ENCODE data around the gene ARID4B. TPM values are rescaled to one million over a fixed set of nuclear protein-coding genes. Genes with fewer than 3 reads are reported as not detected.

ARID4B gene
- total and polyA plus RNA-seq, 2 donors from 2014 or later: 6.6 to 50.3 TPM

GRCh38 chr1:235213752-235214151 lies 114.2 kb downstream of the ARID4B start:
- TF ChIP-seq CTCF (IDR thresholded peaks at IDR 0.05; ENCODE audit: borderline replicate concordance, extremely low read depth, insufficient read depth): no peak
- FAIRE-seq (no peak), DNase-seq (no peak)
- H3K27me3 ChIP-seq (ENCODE audit: control insufficient read depth, insufficient read depth, low read length): no peaks in the 10 kb centered on the region
- no peak overlapping the region for H3K4me3 ChIP-seq (ENCODE audit: low read length in 3 of 3)
- no peak overlapping the region for H3K9ac ChIP-seq (ENCODE audit: low read length in 3 of 3)
- peaks cover 2 to 15% (median 7%) of the 10 kb centered on the region in 3 donors for H3K36me3 ChIP-seq (ENCODE audit: control insufficient read depth in 2 of 3, insufficient read depth in 3 of 3, low read length in 3 of 3)
- intact Hi-C loops (cut with DNase I): no loop called here
- no peaks in the 10 kb centered on the region for H3K4me1 ChIP-seq (ENCODE audit: control insufficient read depth in 2 of 3, insufficient read depth in 2 of 3, low read depth in 1 of 3, low read length in 3 of 3)
- no peaks in the 10 kb centered on the region for H3K9me3 ChIP-seq (ENCODE audit: control insufficient read depth in 2 of 3, insufficient read depth in 1 of 3, low read length in 3 of 3)
- H3K27ac ChIP-seq (ENCODE audit: low read depth in 2 of 2, low read length in 2 of 2): no peak overlapping the region

GRCh38 chr1:235211517-235211916 lies 116.5 kb downstream of the ARID4B start:
- TF ChIP-seq CTCF (IDR thresholded peaks at IDR 0.05; ENCODE audit: borderline replicate concordance, extremely low read depth, insufficient read depth): no peak
- Histone ChIP-seq H3K9me3 (ENCODE audit: control insufficient read depth in 2 of 3, insufficient read depth in 1 of 3, low read length in 3 of 3) (no peaks in the 10 kb centered on the region), H3K9ac (ENCODE audit: low read length in 3 of 3) (no peak overlapping the region), H3K27ac (ENCODE audit: low read depth in 2 of 2, low read length in 2 of 2) (no peak overlapping the region), H3K27me3 (ENCODE audit: control insufficient read depth, insufficient read depth, low read length) (no peaks in the 10 kb centered on the region), H3K36me3 (ENCODE audit: control insufficient read depth in 2 of 3, insufficient read depth in 3 of 3, low read length in 3 of 3) (peaks cover 2 to 15% (median 9%) of the 10 kb centered on the region in 3 donors), H3K4me3 (ENCODE audit: low read length in 3 of 3) (no peak overlapping the region), H3K4me1 (ENCODE audit: control insufficient read depth in 2 of 3, insufficient read depth in 2 of 3, low read depth in 1 of 3, low read length in 3 of 3) (no peaks in the 10 kb centered on the region)
- FAIRE-seq: no peak
- intact Hi-C loops (cut with DNase I): no loop called here
- DNase-seq: no peak

- Histone ChIP-seq H3K4me1 (ENCODE audit: control insufficient read depth in 2 of 3, insufficient read depth in 2 of 3, low read depth in 1 of 3, low read length in 3 of 3) (no peaks in the 10 kb centered on the region), H3K9ac (ENCODE audit: low read length in 3 of 3) (no peak overlapping the region), H3K27me3 (ENCODE audit: control insufficient read depth, insufficient read depth, low read length) (no peaks in the 10 kb centered on the region), H3K27ac (ENCODE audit: low read depth in 2 of 2, low read length in 2 of 2) (no peak overlapping the region), H3K9me3 (ENCODE audit: control insufficient read depth in 2 of 3, insufficient read depth in 1 of 3, low read length in 3 of 3) (no peaks in the 10 kb centered on the region), H3K4me3 (ENCODE audit: low read length in 3 of 3) (no peak overlapping the region), H3K36me3 (ENCODE audit: control insufficient read depth in 2 of 3, insufficient read depth in 3 of 3, low read length in 3 of 3) (peaks cover 0 to 9% (median 5%) of the 10 kb centered on the region in 3 donors)
- DNase-seq: no peak
- TF ChIP-seq CTCF (IDR thresholded peaks at IDR 0.05; ENCODE audit: borderline replicate concordance, extremely low read depth, insufficient read depth): no peak
- intact Hi-C loops (cut with DNase I): no loop called here
- FAIRE-seq: no peak
Observed at GRCh38 chr1:235207209-235207565, 120.8 kb downstream of the ARID4B start.

- no peak overlapping the region for H3K9ac ChIP-seq (ENCODE audit: low read length in 3 of 3)
- no peak overlapping the region for H3K4me3 ChIP-seq (ENCODE audit: low read length in 3 of 3)
- no peak for TF ChIP-seq CTCF (IDR thresholded peaks at IDR 0.05; ENCODE audit: borderline replicate concordance, extremely low read depth, insufficient read depth)
- no peaks in the 10 kb centered on the region for H3K4me1 ChIP-seq (ENCODE audit: control insufficient read depth in 2 of 3, insufficient read depth in 2 of 3, low read depth in 1 of 3, low read length in 3 of 3)
- no peak for DNase-seq
- H3K9me3 ChIP-seq (ENCODE audit: control insufficient read depth in 2 of 3, insufficient read depth in 1 of 3, low read length in 3 of 3): no peaks in the 10 kb centered on the region
- intact Hi-C loops (cut with DNase I): no loop called here
- FAIRE-seq: no peak
- no peaks in the 10 kb centered on the region for H3K27me3 ChIP-seq (ENCODE audit: control insufficient read depth, insufficient read depth, low read length)
- H3K36me3 ChIP-seq (ENCODE audit: control insufficient read depth in 2 of 3, insufficient read depth in 3 of 3, low read length in 3 of 3): peaks cover 0 to 5% (median 0%) of the 10 kb centered on the region in 3 donors
- H3K27ac ChIP-seq (ENCODE audit: low read depth in 2 of 2, low read length in 2 of 2): no peak overlapping the region
Observed at GRCh38 chr1:235206533-235207208, 121.3 kb downstream of the ARID4B start.
